ENCODE measurements around the gene ZNF281.

GRCh38 chr1:200400556-200400955, 9.3 kb downstream of the ZNF281 start:
- no peak for TF ChIP-seq CTCF (IDR thresholded peaks at IDR 0.05)
- no peak for TF ChIP-seq POLR2A (IDR thresholded peaks at IDR 0.05)
